GM19240 (cell line): ENCODE data around the gene TLR10.
"Not testable (repeated sequence)": the region's sequence is repeated elsewhere in the genome, so short reads cannot be mapped to it uniquely, and the experiment has no call there.

ENCODE experiments used
- DNase-seq: peaks from one replicate; pipeline ENCODE4 v3.0.0; 2011; ENCODE audit warnings: low spot score; ENCODE audit not compliant: insufficient read length

The TLR10 gene

GRCh38 chr4:38802561-38803355 is 20.0 kb upstream of the TLR10 start:
- DNase-seq: no peak

GRCh38 chr4:38800961-38801450 is 18.2 kb upstream of the TLR10 start:
- DNase-seq: no peak

GRCh38 chr4:38800366-38800765 is 17.6 kb upstream of the TLR10 start:
- no peak for DNase-seq

GRCh38 chr4:38795087-38795486 is 12.3 kb upstream of the TLR10 start:
- DNase-seq: no peak

GRCh38 chr4:38794051-38794450 is 11.3 kb upstream of the TLR10 start:
- DNase-seq: no peak

GRCh38 chr4:38791010-38791409 is 8.2 kb upstream of the TLR10 start:
- no peak for DNase-seq

GRCh38 chr4:38788317-38788716 is 5.5 kb upstream of the TLR10 start:
- no peak for DNase-seq

- DNase-seq: no peak
These were observed 4.9 kb upstream of the TLR10 start for GRCh38 chr4:38787693-38788092.

- no peak for DNase-seq
These were observed 3.2 kb upstream of the TLR10 start for GRCh38 chr4:38785901-38786402.

- DNase-seq: no peak
These were observed 2.4 kb upstream of the TLR10 start for GRCh38 chr4:38785041-38785790.

- DNase-seq: no peak
These were observed 1.4 kb upstream of the TLR10 start for GRCh38 chr4:38784141-38784540.

- DNase-seq: no peak
These were observed 295 bp upstream of the TLR10 start for GRCh38 chr4:38783109-38783460.

- DNase-seq: no peak
These were observed 932 bp downstream of the TLR10 start for GRCh38 chr4:38781854-38782261.

GRCh38 chr4:38780833-38781484 is 1.8 kb downstream of the TLR10 start:
- DNase-seq: no peak

- no peak for DNase-seq
These were observed 3.0 kb downstream of the TLR10 start for GRCh38 chr4:38779790-38780189.

GRCh38 chr4:38777925-38778324 is 4.9 kb downstream of the TLR10 start:
- not testable (repeated sequence) for DNase-seq

- no peak for DNase-seq
These were observed 7.5 kb downstream of the TLR10 start for GRCh38 chr4:38775326-38775725.

GRCh38 chr4:38774181-38774955 is 8.4 kb downstream of the TLR10 start:
- DNase-seq: no peak

GRCh38 chr4:38770281-38770680 is 12.5 kb downstream of the TLR10 start:
- DNase-seq: not testable (repeated sequence)

- no peak for DNase-seq
These were observed 12.9 kb downstream of the TLR10 start for GRCh38 chr4:38769857-38770256.

GRCh38 chr4:38769441-38769840 is 13.3 kb downstream of the TLR10 start:
- no peak for DNase-seq
